ENCODE data around the gene DLGAP1. TPM values are rescaled to one million over a fixed set of nuclear protein-coding genes. Genes with fewer than 3 reads are reported as not detected.
A peak's percentile ranks its signal among the peaks of the same experiment; 100 is the strongest.

DLGAP1 gene
- total RNA-seq, 1 experiment from 2014 or later: 2.8 TPM

GRCh38 chr18:3689091-3689490 lies 766.0 kb downstream of the DLGAP1 start:
- Histone ChIP-seq H3K36me3 (no peaks in the 10 kb centered on the region), H3K4me1 (peaks cover 18% of the 10 kb centered on the region), H3K9me3 (replicated peaks) (no peaks in the 10 kb centered on the region), H3K4me3 (peak overlapping the region; percentile 14), H3K27me3 (no peaks in the 10 kb centered on the region), H3K27ac (peak overlapping the region; percentile 77)
- DNase-seq: peak in 1 of 2 experiments; percentile 51

- Histone ChIP-seq H3K27me3 (no peaks in the 10 kb centered on the region), H3K9me3 (replicated peaks) (no peaks in the 10 kb centered on the region), H3K4me3 (peak overlapping the region; percentile 14), H3K27ac (peak overlapping the region; percentile 77), H3K36me3 (no peaks in the 10 kb centered on the region), H3K4me1 (peaks cover 18% of the 10 kb centered on the region)
- peak; percentile 52 to 71 for DNase-seq
These were observed 766.4 kb downstream of the DLGAP1 start for GRCh38 chr18:3688690-3689089.

- H3K27ac ChIP-seq: no peak overlapping the region
- H3K36me3 ChIP-seq: no peaks in the 10 kb centered on the region
- H3K27me3 ChIP-seq: no peaks in the 10 kb centered on the region
- no peak overlapping the region for H3K4me3 ChIP-seq
- H3K9me3 ChIP-seq (replicated peaks): no peaks in the 10 kb centered on the region
- no peak for DNase-seq
- H3K4me1 ChIP-seq: peaks cover 5% of the 10 kb centered on the region
These were observed 771.6 kb downstream of the DLGAP1 start for GRCh38 chr18:3683483-3683882.

GRCh38 chr18:3682061-3682460 lies 773.0 kb downstream of the DLGAP1 start:
- Histone ChIP-seq H3K9me3 (replicated peaks) (no peaks in the 10 kb centered on the region), H3K27ac (no peak overlapping the region), H3K4me1 (no peaks in the 10 kb centered on the region), H3K36me3 (no peaks in the 10 kb centered on the region), H3K4me3 (no peak overlapping the region), H3K27me3 (no peaks in the 10 kb centered on the region)
- DNase-seq: no peak

GRCh38 chr18:3679241-3679640 lies 775.9 kb downstream of the DLGAP1 start:
- Histone ChIP-seq H3K4me1 (no peaks in the 10 kb centered on the region), H3K9me3 (replicated peaks) (no peaks in the 10 kb centered on the region), H3K4me3 (no peak overlapping the region), H3K36me3 (no peaks in the 10 kb centered on the region), H3K27me3 (no peaks in the 10 kb centered on the region), H3K27ac (no peak overlapping the region)
- DNase-seq: no peak

- peaks cover 8% of the 10 kb centered on the region; the same call in 1 of the 2 replicates for H3K4me1 ChIP-seq
- DNase-seq: no peak
- H3K36me3 ChIP-seq: no peaks in the 10 kb centered on the region
- H3K9me3 ChIP-seq (replicated peaks): no peaks in the 10 kb centered on the region
- no peaks in the 10 kb centered on the region for H3K27me3 ChIP-seq
- H3K27ac ChIP-seq: no peak overlapping the region
- H3K4me3 ChIP-seq: no peak overlapping the region
These were observed 779.1 kb downstream of the DLGAP1 start for GRCh38 chr18:3675994-3676393.

- no peak for DNase-seq
- H3K27ac ChIP-seq: no peak overlapping the region
- no peaks in the 10 kb centered on the region for H3K27me3 ChIP-seq
- H3K9me3 ChIP-seq (replicated peaks): no peaks in the 10 kb centered on the region
- H3K4me3 ChIP-seq: no peak overlapping the region
- no peaks in the 10 kb centered on the region for H3K36me3 ChIP-seq
- H3K4me1 ChIP-seq: peaks cover 8% of the 10 kb centered on the region; the same call in 1 of the 2 replicates
These were observed 779.7 kb downstream of the DLGAP1 start for GRCh38 chr18:3675446-3675845.

- H3K27me3 ChIP-seq: no peaks in the 10 kb centered on the region
- DNase-seq: no peak
- H3K9me3 ChIP-seq (replicated peaks): no peaks in the 10 kb centered on the region
- no peaks in the 10 kb centered on the region for H3K36me3 ChIP-seq
- H3K4me3 ChIP-seq: no peak overlapping the region
- no peak overlapping the region for H3K27ac ChIP-seq
- peaks cover 8% of the 10 kb centered on the region; the same call in 1 of the 2 replicates for H3K4me1 ChIP-seq
These were observed 783.9 kb downstream of the DLGAP1 start for GRCh38 chr18:3671176-3671575.

- no peak for DNase-seq
- no peaks in the 10 kb centered on the region for H3K9me3 ChIP-seq (replicated peaks)
- no peaks in the 10 kb centered on the region for H3K27me3 ChIP-seq
- no peak overlapping the region for H3K4me3 ChIP-seq
- no peaks in the 10 kb centered on the region for H3K36me3 ChIP-seq
- peaks cover 21% of the 10 kb centered on the region for H3K4me1 ChIP-seq
- no peak overlapping the region for H3K27ac ChIP-seq
These were observed 785.7 kb downstream of the DLGAP1 start for GRCh38 chr18:3669376-3669775.

GRCh38 chr18:3667255-3668137 lies 787.6 kb downstream of the DLGAP1 start:
- no peaks in the 10 kb centered on the region for H3K27me3 ChIP-seq
- no peaks in the 10 kb centered on the region; the same call in 1 of the 2 replicates for H3K9me3 ChIP-seq (replicated peaks)
- DNase-seq: no peak
- no peaks in the 10 kb centered on the region for H3K36me3 ChIP-seq
- peaks cover 27% of the 10 kb centered on the region for H3K4me1 ChIP-seq
- no peak overlapping the region for H3K4me3 ChIP-seq
- no peak overlapping the region for H3K27ac ChIP-seq

GRCh38 chr18:3666526-3667254 lies 788.4 kb downstream of the DLGAP1 start:
- H3K27ac ChIP-seq: peak overlapping the region; percentile 71; the same call in 1 of the 2 replicates
- no peaks in the 10 kb centered on the region; the same call in 1 of the 2 replicates for H3K9me3 ChIP-seq (replicated peaks)
- H3K4me3 ChIP-seq: no peak overlapping the region
- peaks cover 24% of the 10 kb centered on the region for H3K4me1 ChIP-seq
- no peaks in the 10 kb centered on the region for H3K27me3 ChIP-seq
- no peak for DNase-seq
- no peaks in the 10 kb centered on the region for H3K36me3 ChIP-seq

- peak; percentile 85 to 92 for DNase-seq
- H3K4me1 ChIP-seq: peaks cover 19% of the 10 kb centered on the region
- peak overlapping the region; percentile 30 for H3K4me3 ChIP-seq
- H3K9me3 ChIP-seq (replicated peaks): no peaks in the 10 kb centered on the region; the same call in 1 of the 2 replicates
- no peaks in the 10 kb centered on the region for H3K36me3 ChIP-seq
- no peaks in the 10 kb centered on the region for H3K27me3 ChIP-seq
- H3K27ac ChIP-seq: peak overlapping the region; percentile 71
These were observed 789.2 kb downstream of the DLGAP1 start for GRCh38 chr18:3665780-3666525.

GRCh38 chr18:3665204-3665603 lies 789.9 kb downstream of the DLGAP1 start:
- peak overlapping the region; percentile 71 for H3K27ac ChIP-seq
- H3K4me1 ChIP-seq: peaks cover 19% of the 10 kb centered on the region
- peak overlapping the region; percentile 15 for H3K4me3 ChIP-seq
- H3K27me3 ChIP-seq: no peaks in the 10 kb centered on the region
- DNase-seq: no peak
- H3K36me3 ChIP-seq: no peaks in the 10 kb centered on the region
- no peaks in the 10 kb centered on the region; the same call in 1 of the 2 replicates for H3K9me3 ChIP-seq (replicated peaks)

- Histone ChIP-seq H3K4me3 (no peak overlapping the region), H3K36me3 (no peaks in the 10 kb centered on the region), H3K4me1 (peaks cover 19% of the 10 kb centered on the region), H3K9me3 (replicated peaks) (no peaks in the 10 kb centered on the region; the same call in 1 of the 2 replicates), H3K27ac (peak overlapping the region; percentile 71), H3K27me3 (no peaks in the 10 kb centered on the region)
- DNase-seq: peak; percentile 10 to 49
These were observed 790.4 kb downstream of the DLGAP1 start for GRCh38 chr18:3664563-3665178.
